ENCODE results near the gene RGS9.

- TF ChIP-seq EZH2 (IDR thresholded peaks at IDR 0.05) (no peak), ZFX (IDR thresholded peaks at IDR 0.05) (no peak)
These were observed 27.0 kb upstream of the RGS9 start for GRCh38 chr17:65109990-65110680.
